HG03139 (cell line): ENCODE results near the gene ATP6AP2.
A peak's percentile ranks its signal among the peaks of the same experiment; 100 is the strongest.

Experiments
- ATAC-seq: cut with Tn5 transposase; IDR thresholded peaks from one replicate; pipeline ENCODE4 v1.9.1; 2021; ENCODE audit not compliant: unreplicated experiment

The ATP6AP2 gene

GRCh38 chrX:40632199-40632598 lies 51.4 kb downstream of the ATP6AP2 start:
- ATAC-seq = no peak

- no peak for ATAC-seq
Measured at GRCh38 chrX:40637687-40638086, 56.9 kb downstream of the ATP6AP2 start.

- no peak for ATAC-seq
Measured at GRCh38 chrX:40644176-40644575, 63.4 kb downstream of the ATP6AP2 start.

- ATAC-seq = no peak
Measured at GRCh38 chrX:40644821-40645358, 64.1 kb downstream of the ATP6AP2 start.

- ATAC-seq = peak; percentile 26
Measured at GRCh38 chrX:40646489-40647306, 65.9 kb downstream of the ATP6AP2 start.

- peak; percentile 55 for ATAC-seq
Measured at GRCh38 chrX:40647307-40648197, 66.8 kb downstream of the ATP6AP2 start, which contains the start of gene CXorf38. TSS of gene CXorf38 (minus strand) at chrX:40647561. CDS start at chrX:40647520, 41 bp downstream.

- ATAC-seq = no peak
Measured at GRCh38 chrX:40651620-40652223, 71.0 kb downstream of the ATP6AP2 start.

GRCh38 chrX:40652664-40653063 lies 71.9 kb downstream of the ATP6AP2 start:
- ATAC-seq = no peak

- ATAC-seq = no peak
Measured at GRCh38 chrX:40653535-40653934, 72.8 kb downstream of the ATP6AP2 start.
